K562 (cell line): ENCODE data around the gene SRBD1. TPM values are rescaled to one million over a fixed set of nuclear protein-coding genes. Genes with fewer than 3 reads are reported as not detected.

Experiments
- ATAC-seq: fragments of 200-7000 bp; cut with Tn5 transposase; 3 replicates; pipeline ENCODE4 v1.9.1; 2020; ENCODE audit warnings: moderate library complexity
- BruUV-seq: library from RNA; stranded (reverse); fragments of 400-500 nt; replicated peaks from 2 replicates; lab custom pipeline; 2021; lab: Mats Ljungman, UMichigan
- CTCF ChIA-PET: fragments of 300-600 bp; formaldehyde crosslinking; extraction: SDS; loops from one replicate; lab custom pipeline; 2021; ENCODE audit warnings: low intra/inter-chr PET ratio; lab: Yijun Ruan, JAX
- POLR2A ChIA-PET: fragments of 300-600, 350-650 bp; sonication (Branson Sonifier 250); formaldehyde crosslinking; extraction: SDS; loops from one replicate; lab custom pipeline; 2021; ENCODE audit warnings: antibody characterized with exemption, inconsistent platforms; lab: Yijun Ruan, JAX
- DNase-seq, 4 experiments: peaks; one replicate each; pipeline versions ENCODE4 v3.0.0 to v3.0.0-alpha.2; 2011 to 2018; ENCODE audit warnings: low spot score in 3 of 4, mixed read lengths in 3 of 4; ENCODE audit errors: extremely low read depth in 1 of 4
- FAIRE-seq: peaks from 2 replicates; lab custom pipeline; 2011; peaks lifted over from hg19 to GRCh38; lab: Jason Lieb, UNC
- H2AFZ ChIP-seq: 2 replicates; pipeline ENCODE4 v1.6.0; 2011; ENCODE audit warnings: low read depth, low read length, control low read depth, inconsistent platforms
- H3K27ac ChIP-seq: fragments of 200-600 bp; 3 replicates; pipeline ENCODE4 v1.8.0; 2011; ENCODE audit warnings: low read depth, mild to moderate bottlenecking, control low read depth, inconsistent platforms, low read length, moderate library complexity, mixed read lengths; ENCODE audit errors: extremely low read depth
- H3K27me3 ChIP-seq, 2 experiments: fragments of 300-600 bp in 1 of 2; 2 replicates in 1 of 2; 3 replicates in 1 of 2; pipeline versions ENCODE4 v1.6.0 to v1.8.0; 2011; ENCODE audit warnings: inconsistent platforms in 2 of 2, low read length in 2 of 2, mild to moderate bottlenecking in 1 of 2, mixed read lengths in 1 of 2, moderate library complexity in 1 of 2; ENCODE audit not compliant: control insufficient read depth in 2 of 2, insufficient read depth in 2 of 2
- H3K36me3 ChIP-seq: fragments of 300-600 bp; 3 replicates; pipeline ENCODE4 v1.8.0; 2011; ENCODE audit warnings: mild to moderate bottlenecking, low read length, inconsistent platforms; ENCODE audit not compliant: control insufficient read depth, insufficient read depth
- H3K4me1 ChIP-seq, 2 experiments: fragments of 200-600 bp in 1 of 2; replicated peaks in 1 of 2; 2 replicates in 1 of 2; 3 replicates in 1 of 2; pipeline versions ENCODE4 v1.5.1 to v1.8.0; 2011; ENCODE audit warnings: inconsistent platforms in 2 of 2, low read length in 2 of 2, mild to moderate bottlenecking in 1 of 2, mixed read lengths in 1 of 2, moderate library complexity in 1 of 2; ENCODE audit not compliant: control insufficient read depth in 2 of 2, insufficient read depth in 2 of 2
- H3K4me2 ChIP-seq: 2 replicates; pipeline ENCODE4 v1.6.1; 2011; ENCODE audit warnings: low read length, control low read depth, inconsistent platforms, mixed read lengths; ENCODE audit not compliant: insufficient read depth
- H3K4me3 ChIP-seq: fragments of 200-600 bp; sonication (generic), shearing (Covaris generic); 2 replicates; pipeline ENCODE4 v1.5.1; 2016; ENCODE audit warnings: control low read depth, inconsistent platforms
- H3K79me2 ChIP-seq: fragments of 200-600 bp; 3 replicates; pipeline ENCODE4 v1.8.0; 2011; ENCODE audit warnings: low read length, inconsistent platforms; ENCODE audit not compliant: control insufficient read depth, insufficient read depth
- H3K9ac ChIP-seq, 2 experiments: 2 replicates each; pipeline versions ENCODE4 v1.6.0 to v1.6.1; 2011; ENCODE audit warnings: low read depth in 2 of 2, low read length in 2 of 2, control low read depth in 1 of 2, inconsistent platforms in 1 of 2, mild to moderate bottlenecking in 1 of 2, mixed read lengths in 1 of 2; ENCODE audit not compliant: insufficient read depth in 1 of 2
- H3K9me1 ChIP-seq: one replicate; pipeline ENCODE4 v1.6.0; 2011; ENCODE audit warnings: inconsistent platforms, mild to moderate bottlenecking, low read length, moderate library complexity; ENCODE audit not compliant: control insufficient read depth, insufficient read depth
- H3K9me3 ChIP-seq: replicated peaks from 2 replicates; pipeline ENCODE4 v1.5.1; 2011; ENCODE audit warnings: low read depth, low read length, inconsistent platforms; ENCODE audit not compliant: control insufficient read depth, insufficient read depth
- H4K20me1 ChIP-seq: replicated peaks from 2 replicates; pipeline ENCODE4 v1.6.1; 2011; ENCODE audit warnings: low read length, inconsistent platforms, mixed read lengths; ENCODE audit not compliant: control insufficient read depth, insufficient read depth
- BRF1 ChIP-seq: IDR thresholded peaks from 3 replicates; pipeline ENCODE4 v1.6.1; 2011; ENCODE audit warnings: borderline replicate concordance, mild to moderate bottlenecking; ENCODE audit not compliant: insufficient read length; ENCODE audit errors: extremely low read depth
- CBX2 ChIP-seq: fragments of 200-600 bp; sonication (generic); IDR thresholded peaks from one replicate; pipeline ENCODE4 v1.6.1; 2012; ENCODE audit warnings: mild to moderate bottlenecking, low read length, inconsistent platforms; ENCODE audit not compliant: insufficient read depth, poor library complexity, severe bottlenecking
- ELF1 ChIP-seq: fragments of 200-800 bp; sonication (Bioruptor generic); IDR thresholded peaks from 2 replicates; pipeline ENCODE4 v1.6.1; 2016; ENCODE audit warnings: missing genetic modification characterization, missing compliant biosample characterization
- ERF ChIP-seq: fragments of 450-650 bp; formaldehyde crosslinking; IDR thresholded peaks from 2 replicates; pipeline ENCODE4 v1.4.0; 2020; ENCODE audit warnings: mild to moderate bottlenecking, mixed read lengths
- JUN ChIP-seq, 2 experiments: sonication (generic) in 1 of 2; formaldehyde crosslinking in 1 of 2; IDR thresholded peaks; 2 replicates each; pipeline versions ENCODE4 v1.6.1 to v1.8.0; 2012 to 2022; ENCODE audit warnings: borderline replicate concordance in 2 of 2, mild to moderate bottlenecking in 2 of 2, improper control_type of control experiment in 1 of 2, low read depth in 1 of 2, low read length in 1 of 2, missing genetic modification reagents in 1 of 2
- KLF6 ChIP-seq: fragments of 250-450 bp; sonication (Bioruptor Pico); IDR thresholded peaks from 2 replicates; pipeline ENCODE4 v1.4.0; 2020; ENCODE audit warnings: mild to moderate bottlenecking, moderate library complexity, borderline replicate concordance
- MIER1 ChIP-seq: fragments of 450-650 bp; IDR thresholded peaks from 2 replicates; pipeline ENCODE4 v1.6.1; 2016; ENCODE audit warnings: antibody characterized with exemption, mild to moderate bottlenecking, low read depth
- PTBP1 ChIP-seq: fragments of 200-400 bp; formaldehyde crosslinking; IDR thresholded peaks from 2 replicates; pipeline ENCODE4 v1.6.1; 2017; ENCODE audit warnings: low read depth, low read length
- ZBED1 ChIP-seq: IDR thresholded peaks from 2 replicates; pipeline ENCODE4 v1.6.1; 2014
- ZNF146 ChIP-seq: IDR thresholded peaks from one replicate; pipeline ENCODE4 v1.6.1; 2018; ENCODE audit warnings: missing compliant biosample characterization; ENCODE audit not compliant: unreplicated experiment
- ZNF282 ChIP-seq: sonication (generic); formaldehyde crosslinking; IDR thresholded peaks from 2 replicates; pipeline ENCODE4 v1.8.1; 2023; ENCODE audit warnings: missing genetic modification reagents
- ZNF41 ChIP-seq: fragments of 250-450 bp; sonication (Bioruptor Pico); conservative IDR thresholded peaks from 2 replicates; pipeline ENCODE4 v1.4.0; 2020; ENCODE audit warnings: mild to moderate bottlenecking
- whole genome bisulfite sequencing: fragments of 100-300 bp; shearing (Covaris generic); methylation state at CpG from one replicate; pipeline ENCODE4 v1.1.6; 2016; ENCODE audit warnings: low coverage, mixed read lengths; ENCODE audit not compliant: insufficient coverage; ENCODE audit errors: missing lambda C conversion rate; 5-methylcytosine and 5-hydroxymethylcytosine counted together
- in situ Hi-C: fragments of 300-500 bp; cut with MboI; formaldehyde crosslinking; loops from 4 replicates; pipeline ENCODE4 v1.15.0; 2018; ENCODE audit warnings: inconsistent platforms, mixed read lengths
- intact Hi-C: fragments of 100-400 bp; cut with micrococcal nuclease; formaldehyde crosslinking; loops from 2 replicates; pipeline ENCODE4 v1.14.2; 2022
- polyA plus RNA-seq, 8 experiments: library from polyadenylated mRNA; depleted of rRNA in 4 of 8; stranded (reverse) in 5 of 8; unstranded in 3 of 8; fragments of >200 nt; fragmentation: Nextera tagmentation in 2 of 8; fragmentation: Illumina TruSeq in 1 of 8; extraction: Ambion mirVana in 2 of 8; extraction: Trizol in 1 of 8; gene quantifications; 2 replicates each; pipeline versions ENCODE4 v1.2.1 to v1.2.3, GENCODE V29; 2011 to 2014; ENCODE audit warnings: inconsistent platforms in 1 of 8, missing spikeins in 1 of 8
- total RNA-seq, 7 experiments: library from RNA; depleted of rRNA in 6 of 7; stranded (reverse); fragments of >200 nt in 6 of 7; fragmentation: Illumina TruSeq in 2 of 7; extraction: Trizol in 2 of 7; gene quantifications; 2 replicates each; pipeline versions ENCODE4 v1.2.1 to v1.2.3, GENCODE V29; 2011 to 2021; ENCODE audit warnings: low replicate concordance in 1 of 7
- TF ChIP-seq, protein P1 (sequence below): fragments of 450-650 bp; formaldehyde crosslinking; conservative IDR thresholded peaks from 2 replicates; pipeline ENCODE4 v1.4.0; 2022; ENCODE audit warnings: mild to moderate bottlenecking, missing genetic modification characterization
- TF ChIP-seq, protein P2 (sequence below): fragments of 450-650 bp; formaldehyde crosslinking; IDR thresholded peaks from 2 replicates; pipeline ENCODE4 v1.4.0; 2022; ENCODE audit warnings: missing genetic modification characterization
- TF ChIP-seq, protein P3 (sequence below): fragments of 250-450 bp; sonication (Bioruptor Pico); IDR thresholded peaks from 2 replicates; pipeline ENCODE4 v1.5.0; 2020; ENCODE audit warnings: mild to moderate bottlenecking, borderline replicate concordance
- TF ChIP-seq, protein P4 (sequence below): sonication (generic); formaldehyde crosslinking; IDR thresholded peaks from 2 replicates; pipeline ENCODE4 v1.8.1; 2022; ENCODE audit warnings: missing genetic modification reagents

Gene SRBD1
- total and polyA plus RNA-seq, 9 of the 15 experiments (the other 6 are each of a cell fraction or from before 2014, with no cell fraction given) = 6.9 to 23.2 (median 14.7) TPM

DNA sequence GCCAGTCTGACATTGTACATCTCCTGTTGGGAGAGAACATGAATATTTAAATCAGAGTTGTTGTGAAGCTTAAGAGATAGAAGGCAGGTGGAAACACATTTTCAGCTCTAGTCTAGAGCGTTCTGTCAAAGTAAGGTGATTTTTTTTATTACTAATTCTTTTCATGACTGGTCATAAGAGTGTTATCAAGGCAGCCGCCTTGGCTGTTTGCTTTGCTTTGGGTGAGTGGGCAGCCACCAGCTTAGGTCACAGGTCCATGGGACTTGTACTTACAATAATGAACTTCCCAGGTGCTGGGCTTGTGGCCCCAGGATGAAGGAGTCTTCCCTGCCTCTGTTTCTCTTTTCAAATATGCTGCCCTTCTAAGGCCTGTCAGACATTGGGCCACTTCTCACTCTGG lies 256.3 kb downstream of the SRBD1 start (continued):
- TF ChIP-seq, protein P1, sequence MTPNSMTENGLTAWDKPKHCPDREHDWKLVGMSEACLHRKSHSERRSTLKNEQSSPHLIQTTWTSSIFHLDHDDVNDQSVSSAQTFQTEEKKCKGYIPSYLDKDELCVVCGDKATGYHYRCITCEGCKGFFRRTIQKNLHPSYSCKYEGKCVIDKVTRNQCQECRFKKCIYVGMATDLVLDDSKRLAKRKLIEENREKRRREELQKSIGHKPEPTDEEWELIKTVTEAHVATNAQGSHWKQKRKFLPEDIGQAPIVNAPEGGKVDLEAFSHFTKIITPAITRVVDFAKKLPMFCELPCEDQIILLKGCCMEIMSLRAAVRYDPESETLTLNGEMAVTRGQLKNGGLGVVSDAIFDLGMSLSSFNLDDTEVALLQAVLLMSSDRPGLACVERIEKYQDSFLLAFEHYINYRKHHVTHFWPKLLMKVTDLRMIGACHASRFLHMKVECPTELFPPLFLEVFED (CRISPR knock-in tag) = no peak
- TF ChIP-seq ELF1 (tag) (no peak), ZBED1 (no peak), ZNF146 (CRISPR knock-in tag) (no peak)
- TF ChIP-seq, protein P2, sequence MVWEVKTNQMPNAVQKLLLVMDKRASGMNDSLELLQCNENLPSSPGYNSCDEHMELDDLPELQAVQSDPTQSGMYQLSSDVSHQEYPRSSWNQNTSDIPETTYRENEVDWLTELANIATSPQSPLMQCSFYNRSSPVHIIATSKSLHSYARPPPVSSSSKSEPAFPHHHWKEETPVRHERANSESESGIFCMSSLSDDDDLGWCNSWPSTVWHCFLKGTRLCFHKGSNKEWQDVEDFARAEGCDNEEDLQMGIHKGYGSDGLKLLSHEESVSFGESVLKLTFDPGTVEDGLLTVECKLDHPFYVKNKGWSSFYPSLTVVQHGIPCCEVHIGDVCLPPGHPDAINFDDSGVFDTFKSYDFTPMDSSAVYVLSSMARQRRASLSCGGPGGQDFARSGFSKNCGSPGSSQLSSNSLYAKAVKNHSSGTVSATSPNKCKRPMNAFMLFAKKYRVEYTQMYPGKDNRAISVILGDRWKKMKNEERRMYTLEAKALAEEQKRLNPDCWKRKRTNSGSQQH (CRISPR knock-in tag) = no peak

DNA sequence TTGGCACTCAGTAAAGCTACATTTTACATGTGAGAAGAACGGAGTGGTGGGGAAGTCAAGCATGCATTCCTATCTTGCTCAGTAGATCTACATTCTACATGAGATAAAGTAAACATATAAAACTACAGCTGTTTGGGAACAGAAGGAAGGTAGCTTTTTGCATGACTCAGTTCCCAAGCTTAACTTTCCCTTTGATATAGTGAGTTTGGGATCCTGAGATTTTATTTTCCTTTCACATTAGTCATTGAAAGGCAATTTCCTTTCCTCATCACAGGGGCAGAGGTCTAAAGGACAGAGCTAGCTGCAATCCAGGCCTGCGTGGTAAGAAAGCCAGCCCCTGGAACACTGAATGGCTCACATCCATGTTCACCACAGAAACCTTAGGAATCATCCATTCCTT lies 257.2 kb downstream of the SRBD1 start:
- CTCF ChIA-PET = no interaction called here
- intact Hi-C loops (no loop called here), in situ Hi-C loops (no loop called here)
- Histone ChIP-seq H3K9me1 (no peaks in the 10 kb centered on the region), H3K9me3 (no peaks in the 10 kb centered on the region), H3K4me1 (no peaks in the 10 kb centered on the region), H3K4me2 (no peak overlapping the region), H2AFZ (no peak overlapping the region), H3K9ac (no peak overlapping the region), H4K20me1 (no peaks in the 10 kb centered on the region), H3K4me3 (no peak overlapping the region), H3K27ac (no peak overlapping the region), H3K27me3 (peaks cover 4 to 17% of the 10 kb centered on the region in 2 experiments; a peak in 3 of 5 replicates), H3K79me2 (no peaks in the 10 kb centered on the region), H3K36me3 (no peaks in the 10 kb centered on the region)
- WGBS = 0% methylated on average over 2 of the region's 2 CpGs
- DNase-seq = no peak
- POLR2A ChIA-PET = interaction anchor here (0.8 kb wide), 1 partner anchor 59 kb away, joined by 3 read pairs; no protein-coding TSS in a partner anchor
- no TSS peak for BruUV-seq
- ATAC-seq = no peak
- no peak for FAIRE-seq
- TF ChIP-seq, protein P3, sequence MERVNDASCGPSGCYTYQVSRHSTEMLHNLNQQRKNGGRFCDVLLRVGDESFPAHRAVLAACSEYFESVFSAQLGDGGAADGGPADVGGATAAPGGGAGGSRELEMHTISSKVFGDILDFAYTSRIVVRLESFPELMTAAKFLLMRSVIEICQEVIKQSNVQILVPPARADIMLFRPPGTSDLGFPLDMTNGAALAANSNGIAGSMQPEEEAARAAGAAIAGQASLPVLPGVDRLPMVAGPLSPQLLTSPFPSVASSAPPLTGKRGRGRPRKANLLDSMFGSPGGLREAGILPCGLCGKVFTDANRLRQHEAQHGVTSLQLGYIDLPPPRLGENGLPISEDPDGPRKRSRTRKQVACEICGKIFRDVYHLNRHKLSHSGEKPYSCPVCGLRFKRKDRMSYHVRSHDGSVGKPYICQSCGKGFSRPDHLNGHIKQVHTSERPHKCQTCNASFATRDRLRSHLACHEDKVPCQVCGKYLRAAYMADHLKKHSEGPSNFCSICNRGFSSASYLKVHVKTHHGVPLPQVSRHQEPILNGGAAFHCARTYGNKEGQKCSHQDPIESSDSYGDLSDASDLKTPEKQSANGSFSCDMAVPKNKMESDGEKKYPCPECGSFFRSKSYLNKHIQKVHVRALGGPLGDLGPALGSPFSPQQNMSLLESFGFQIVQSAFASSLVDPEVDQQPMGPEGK (CRISPR knock-in tag) = no peak
- TF ChIP-seq KLF6 (CRISPR knock-in tag) (no peak), ERF (CRISPR knock-in tag) (no peak), JUN (IDR thresholded peaks at IDR 0.05; ENCODE audit: borderline replicate concordance, low read depth, low read length) (no peak), JUN (CRISPR knock-in tag; IDR thresholded peaks at IDR 0.05; ENCODE audit: borderline replicate concordance) (no peak), ZNF41 (CRISPR knock-in tag) (no peak), PTBP1 (no peak), MIER1 (no peak), BRF1 (no peak), CBX2 (no peak), ZNF282 (no peak)
- TF ChIP-seq, protein P4, sequence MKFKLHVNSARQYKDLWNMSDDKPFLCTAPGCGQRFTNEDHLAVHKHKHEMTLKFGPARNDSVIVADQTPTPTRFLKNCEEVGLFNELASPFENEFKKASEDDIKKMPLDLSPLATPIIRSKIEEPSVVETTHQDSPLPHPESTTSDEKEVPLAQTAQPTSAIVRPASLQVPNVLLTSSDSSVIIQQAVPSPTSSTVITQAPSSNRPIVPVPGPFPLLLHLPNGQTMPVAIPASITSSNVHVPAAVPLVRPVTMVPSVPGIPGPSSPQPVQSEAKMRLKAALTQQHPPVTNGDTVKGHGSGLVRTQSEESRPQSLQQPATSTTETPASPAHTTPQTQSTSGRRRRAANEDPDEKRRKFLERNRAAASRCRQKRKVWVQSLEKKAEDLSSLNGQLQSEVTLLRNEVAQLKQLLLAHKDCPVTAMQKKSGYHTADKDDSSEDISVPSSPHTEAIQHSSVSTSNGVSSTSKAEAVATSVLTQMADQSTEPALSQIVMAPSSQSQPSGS (CRISPR knock-in tag) = no peak
